Activated T-cell treated with anti-CD3 and anti-CD28 coated beads, Interleukin-2, amount 50 U/mL, for 4 hours (primary cell): ENCODE data around the gene TTBK2. TPM values are rescaled to one million over a fixed set of nuclear protein-coding genes. Genes with fewer than 3 reads are reported as not detected.
"Not testable (repeated sequence)": the region's sequence is repeated elsewhere in the genome, so short reads cannot be mapped to it uniquely, and the experiment has no call there.

Experiments used
- ATAC-seq, 2 donors: fragments of 200-7000 bp; cut with Tn5 transposase; one replicate each; pipeline ENCODE4 v1.10.0; 2021
- DNase-seq: peaks from one replicate; pipeline ENCODE4 v3.0.0-alpha.2; 2020
- H3K27me3 Mint-ChIP-seq: one replicate; pipeline ENCODE4 v1.8.0; 2021; ENCODE audit warnings: low read depth, mixed read lengths
- H3K36me3 Mint-ChIP-seq: one replicate; pipeline ENCODE4 v1.8.0; 2022; ENCODE audit warnings: mixed read lengths; ENCODE audit not compliant: insufficient read depth
- H3K4me1 Mint-ChIP-seq: one replicate; pipeline ENCODE4 v1.8.0; 2021; ENCODE audit warnings: low read depth, mixed read lengths
- H3K4me3 Mint-ChIP-seq: one replicate; pipeline ENCODE4 v1.8.0; 2021; ENCODE audit warnings: mild to moderate bottlenecking, moderate library complexity, mixed read lengths
- H3K9me3 Mint-ChIP-seq: one replicate; pipeline ENCODE4 v1.8.0; 2021; ENCODE audit warnings: mixed read lengths
- total RNA-seq, 3 donors: library from RNA; stranded (reverse); gene quantifications; one replicate each; pipeline ENCODE4 v1.2.1, GENCODE V29; 2021

The TTBK2 gene
- 1 to 10 TPM; 5.9 to 7.7 (median 7.1) TPM for total RNA-seq

GRCh38 chr15:42920519-42921341 is at the start of gene TTBK2:
Gene TTBK2 (minus strand): TSS chr15:42920778. CDS start chr15:42878617, 42,161 bp downstream.
- peak; percentile 95 to 97 for ATAC-seq
- peak within 1 kb of the TSS; percentile 94 for H3K4me3 Mint-ChIP-seq
- peak; percentile 97 for DNase-seq
- peaks cover 32% of the 10 kb centered on the region for H3K4me1 Mint-ChIP-seq
- no peaks in the 10 kb centered on the region for H3K27me3 Mint-ChIP-seq
- no peaks in the 10 kb centered on the region for H3K36me3 Mint-ChIP-seq
- H3K9me3 Mint-ChIP-seq = no peaks in the 10 kb centered on the region

- Mint-ChIP-seq H3K4me3 (no peak overlapping the region), H3K4me1 (no peaks in the 10 kb centered on the region), H3K9me3 (no peaks in the 10 kb centered on the region), H3K27me3 (no peaks in the 10 kb centered on the region), H3K36me3 (peaks cover 47% of the 10 kb centered on the region)
- DNase-seq = no peak
- no peak for ATAC-seq
Measured at GRCh38 chr15:42964476-42964875, 43.9 kb upstream of the TTBK2 start.

- Mint-ChIP-seq H3K9me3 (no peaks in the 10 kb centered on the region), H3K4me1 (peaks cover 3% of the 10 kb centered on the region), H3K4me3 (no peak overlapping the region), H3K36me3 (peaks cover 65% of the 10 kb centered on the region), H3K27me3 (no peaks in the 10 kb centered on the region)
- ATAC-seq (no peak), DNase-seq (no peak)
Measured at GRCh38 chr15:42955518-42955917, 34.9 kb upstream of the TTBK2 start.

- DNase-seq = no peak
- Mint-ChIP-seq H3K36me3 (peaks cover 60% of the 10 kb centered on the region), H3K4me3 (no peak overlapping the region), H3K9me3 (no peaks in the 10 kb centered on the region), H3K27me3 (no peaks in the 10 kb centered on the region), H3K4me1 (peaks cover 3% of the 10 kb centered on the region)
- ATAC-seq = no peak
Measured at GRCh38 chr15:42954291-42954690, 33.7 kb upstream of the TTBK2 start.

GRCh38 chr15:42948898-42949297 is 28.3 kb upstream of the TTBK2 start:
- H3K27me3 Mint-ChIP-seq, H3K4me3 Mint-ChIP-seq, ATAC-seq, H3K4me1 Mint-ChIP-seq, DNase-seq, H3K9me3 Mint-ChIP-seq: not testable (repeated sequence)
- peaks cover 49% of the 10 kb centered on the region for H3K36me3 Mint-ChIP-seq

GRCh38 chr15:42940527-42940926 is 19.9 kb upstream of the TTBK2 start:
- H3K27me3 Mint-ChIP-seq = no peaks in the 10 kb centered on the region
- H3K4me3 Mint-ChIP-seq = no peak overlapping the region
- ATAC-seq = no peak
- peaks cover 15% of the 10 kb centered on the region for H3K36me3 Mint-ChIP-seq
- no peak for DNase-seq
- H3K4me1 Mint-ChIP-seq = no peaks in the 10 kb centered on the region
- H3K9me3 Mint-ChIP-seq = no peaks in the 10 kb centered on the region

- ATAC-seq (no peak), DNase-seq (no peak)
- Mint-ChIP-seq H3K4me3 (no peak overlapping the region), H3K36me3 (peaks cover 10% of the 10 kb centered on the region), H3K27me3 (no peaks in the 10 kb centered on the region), H3K4me1 (no peaks in the 10 kb centered on the region), H3K9me3 (no peaks in the 10 kb centered on the region)
Measured at GRCh38 chr15:42939841-42940240, 19.3 kb upstream of the TTBK2 start.

- no peak overlapping the region for H3K4me3 Mint-ChIP-seq
- no peaks in the 10 kb centered on the region for H3K9me3 Mint-ChIP-seq
- ATAC-seq = no peak
- H3K27me3 Mint-ChIP-seq = no peaks in the 10 kb centered on the region
- no peaks in the 10 kb centered on the region for H3K4me1 Mint-ChIP-seq
- H3K36me3 Mint-ChIP-seq = no peaks in the 10 kb centered on the region
- no peak for DNase-seq
Measured at GRCh38 chr15:42937143-42937542, 16.6 kb upstream of the TTBK2 start.

- Mint-ChIP-seq H3K9me3 (no peaks in the 10 kb centered on the region), H3K36me3 (no peaks in the 10 kb centered on the region), H3K4me1 (no peaks in the 10 kb centered on the region), H3K4me3 (no peak overlapping the region), H3K27me3 (no peaks in the 10 kb centered on the region)
- DNase-seq (no peak), ATAC-seq (no peak)
Measured at GRCh38 chr15:42933886-42934667, 13.5 kb upstream of the TTBK2 start.

GRCh38 chr15:42932833-42933515 is 12.4 kb upstream of the TTBK2 start:
- H3K4me1 Mint-ChIP-seq = no peaks in the 10 kb centered on the region
- ATAC-seq (no peak), DNase-seq (no peak)
- no peaks in the 10 kb centered on the region for H3K9me3 Mint-ChIP-seq
- H3K4me3 Mint-ChIP-seq = no peak overlapping the region
- no peaks in the 10 kb centered on the region for H3K27me3 Mint-ChIP-seq
- H3K36me3 Mint-ChIP-seq = no peaks in the 10 kb centered on the region

- H3K9me3 Mint-ChIP-seq = no peaks in the 10 kb centered on the region
- no peak for DNase-seq
- H3K27me3 Mint-ChIP-seq = no peaks in the 10 kb centered on the region
- no peaks in the 10 kb centered on the region for H3K4me1 Mint-ChIP-seq
- no peak overlapping the region for H3K4me3 Mint-ChIP-seq
- no peak for ATAC-seq
- H3K36me3 Mint-ChIP-seq = no peaks in the 10 kb centered on the region
Measured at GRCh38 chr15:42931702-42932486, 11.3 kb upstream of the TTBK2 start.

- Mint-ChIP-seq H3K27me3 (no peaks in the 10 kb centered on the region), H3K9me3 (no peaks in the 10 kb centered on the region), H3K4me1 (no peaks in the 10 kb centered on the region), H3K4me3 (no peak overlapping the region), H3K36me3 (no peaks in the 10 kb centered on the region)
- DNase-seq (no peak), ATAC-seq (no peak)
Measured at GRCh38 chr15:42929306-42929848, 8.8 kb upstream of the TTBK2 start.

- Mint-ChIP-seq H3K4me1 (peaks cover 27% of the 10 kb centered on the region), H3K4me3 (peak overlapping the region; percentile 94), H3K27me3 (no peaks in the 10 kb centered on the region), H3K9me3 (no peaks in the 10 kb centered on the region), H3K36me3 (no peaks in the 10 kb centered on the region)
- ATAC-seq = peak; percentile 21 to 24
- peak; percentile 36 for DNase-seq
Measured at GRCh38 chr15:42921342-42921731, 759 bp upstream of the TTBK2 start.
